ENCODE data around the gene SCN8A.
"Not testable (repeated sequence)": the region's sequence is repeated elsewhere in the genome, so short reads cannot be mapped to it uniquely, and the experiment has no call there.

Gene SCN8A

DNA sequence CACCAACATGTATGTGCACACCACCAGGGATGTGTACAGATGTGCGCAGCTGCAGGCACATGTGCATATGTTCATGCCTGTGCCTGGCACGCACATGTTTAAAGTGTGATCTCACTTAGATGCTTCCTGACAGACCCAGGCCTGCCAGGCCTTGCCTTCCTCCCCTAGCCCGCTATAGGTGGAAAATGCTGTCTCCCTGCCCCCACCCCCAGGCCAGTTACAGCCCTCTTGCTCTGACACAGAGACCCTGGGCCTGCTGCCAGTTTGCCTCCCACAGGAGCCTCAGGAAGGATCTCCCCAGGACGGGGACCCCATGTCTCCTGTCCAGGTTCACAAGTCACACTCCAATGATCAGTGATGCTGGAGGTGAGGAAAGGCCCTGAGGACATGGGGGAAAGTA lies 235.8 kb downstream of the SCN8A start:
- no peak for DNase-seq (ENCODE audit: insufficient read length, low spot score)
- no peak for FAIRE-seq

DNA sequence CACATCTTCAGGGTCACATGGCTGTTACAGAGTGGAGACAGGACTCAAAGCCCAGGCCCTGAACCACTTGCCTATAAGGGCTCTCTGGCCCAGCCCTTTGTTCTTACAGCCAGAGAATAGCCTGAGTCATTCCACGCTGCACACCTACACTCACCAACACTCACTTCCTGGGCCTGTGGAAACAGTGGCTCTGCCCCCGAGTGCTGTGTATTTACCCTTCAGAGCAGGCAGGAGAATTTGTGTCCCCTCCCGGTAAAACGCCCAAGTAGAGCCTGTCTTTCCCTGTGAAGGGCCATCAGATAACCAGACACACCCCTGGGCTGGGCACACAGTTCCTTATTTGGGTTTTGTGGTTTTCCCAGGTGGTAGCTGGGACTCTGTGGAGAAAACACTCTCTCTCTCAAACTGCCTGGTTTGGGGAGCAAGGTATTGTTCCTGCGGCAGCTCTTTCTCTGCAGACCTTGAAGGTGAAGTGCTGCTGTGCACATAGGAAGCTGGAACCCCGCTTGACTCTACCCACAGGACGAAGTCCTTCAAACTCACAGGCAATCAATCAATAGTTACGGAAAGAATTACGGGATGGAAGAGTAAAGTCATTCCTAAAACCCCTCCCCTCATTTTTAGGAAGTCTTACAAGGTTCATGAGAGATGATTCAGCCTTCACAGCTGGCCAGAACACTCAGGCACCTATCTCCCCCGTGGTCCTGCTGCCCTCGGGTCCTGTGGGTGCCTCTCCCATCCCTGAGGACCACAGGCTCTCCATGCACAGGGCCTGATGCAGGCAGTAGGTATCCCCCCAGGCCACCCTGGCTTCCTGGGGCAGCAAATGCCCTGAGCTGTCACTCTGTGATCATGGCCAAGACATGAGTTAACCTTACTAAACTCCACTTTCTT lies 237.1 kb downstream of the SCN8A start:
- FAIRE-seq (no peak), DNase-seq (ENCODE audit: insufficient read length, low spot score) (no peak)

DNA sequence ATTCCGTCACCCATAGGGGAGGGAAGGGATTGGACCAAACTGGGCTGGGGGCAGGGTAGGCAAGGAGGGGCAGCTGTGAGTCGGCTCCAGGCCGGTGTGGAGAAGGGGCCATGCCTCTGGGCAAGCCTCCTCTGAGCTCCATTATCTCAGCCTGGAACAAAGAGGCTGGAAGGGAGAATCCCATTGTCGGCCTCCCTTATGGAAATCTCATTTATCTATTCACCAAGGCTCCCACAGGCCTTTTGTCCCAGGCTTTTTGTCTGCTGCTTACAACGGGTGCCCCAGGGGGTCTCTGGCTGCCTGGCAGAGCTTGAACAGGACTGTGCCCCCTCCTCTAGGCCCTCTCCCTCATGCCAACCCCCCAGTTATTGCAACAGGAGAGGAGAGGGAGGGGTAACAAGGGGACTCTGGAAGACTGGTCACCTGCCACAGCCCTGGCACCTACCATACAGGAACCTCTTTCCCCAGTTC lies 238.0 kb downstream of the SCN8A start:
- FAIRE-seq, result no peak
- DNase-seq (ENCODE audit: insufficient read length, low spot score), result no peak

DNA sequence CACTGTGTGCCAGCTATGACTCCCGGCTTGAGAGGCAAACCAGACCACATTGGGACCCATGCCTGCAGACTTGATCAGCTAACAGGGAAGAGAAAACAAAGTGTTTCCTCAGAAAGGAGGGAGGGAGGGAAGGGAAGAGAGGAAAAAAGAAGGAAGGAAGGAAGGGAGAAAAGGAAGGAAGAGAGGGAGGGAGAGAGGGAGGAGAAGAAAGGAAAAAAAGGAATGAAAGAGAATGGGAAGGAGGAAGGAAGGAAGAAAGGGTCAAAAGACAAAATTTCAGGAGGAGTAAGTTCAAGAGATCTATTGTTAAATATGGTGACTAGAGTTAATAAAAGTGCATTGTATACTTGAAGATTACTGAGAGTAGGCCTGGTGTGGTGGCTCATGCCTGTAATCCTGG lies 238.6 kb downstream of the SCN8A start:
- FAIRE-seq (no peak), DNase-seq (ENCODE audit: insufficient read length, low spot score) (no peak)

DNA sequence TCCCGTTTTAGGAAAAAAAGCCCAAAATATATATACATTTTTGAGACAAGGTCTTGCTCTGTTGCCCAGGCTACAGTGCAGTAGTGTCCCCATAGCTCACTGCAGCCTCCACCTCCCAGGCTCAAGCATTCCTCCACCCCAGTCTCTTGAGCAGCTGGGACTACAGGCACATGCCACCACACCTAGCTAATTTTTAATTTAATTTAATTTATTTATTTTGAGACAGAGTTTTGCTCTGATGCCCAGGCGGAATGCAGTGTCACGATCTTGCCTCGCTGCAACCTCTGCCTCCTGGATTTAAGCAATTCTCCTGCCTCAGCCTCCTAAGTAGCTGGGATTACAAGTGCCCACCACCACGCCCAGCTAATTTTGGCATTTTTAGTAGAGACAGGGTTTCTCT lies 240.8 kb downstream of the SCN8A start:
- FAIRE-seq; DNase-seq (ENCODE audit: insufficient read length, low spot score): not testable (repeated sequence)

DNA sequence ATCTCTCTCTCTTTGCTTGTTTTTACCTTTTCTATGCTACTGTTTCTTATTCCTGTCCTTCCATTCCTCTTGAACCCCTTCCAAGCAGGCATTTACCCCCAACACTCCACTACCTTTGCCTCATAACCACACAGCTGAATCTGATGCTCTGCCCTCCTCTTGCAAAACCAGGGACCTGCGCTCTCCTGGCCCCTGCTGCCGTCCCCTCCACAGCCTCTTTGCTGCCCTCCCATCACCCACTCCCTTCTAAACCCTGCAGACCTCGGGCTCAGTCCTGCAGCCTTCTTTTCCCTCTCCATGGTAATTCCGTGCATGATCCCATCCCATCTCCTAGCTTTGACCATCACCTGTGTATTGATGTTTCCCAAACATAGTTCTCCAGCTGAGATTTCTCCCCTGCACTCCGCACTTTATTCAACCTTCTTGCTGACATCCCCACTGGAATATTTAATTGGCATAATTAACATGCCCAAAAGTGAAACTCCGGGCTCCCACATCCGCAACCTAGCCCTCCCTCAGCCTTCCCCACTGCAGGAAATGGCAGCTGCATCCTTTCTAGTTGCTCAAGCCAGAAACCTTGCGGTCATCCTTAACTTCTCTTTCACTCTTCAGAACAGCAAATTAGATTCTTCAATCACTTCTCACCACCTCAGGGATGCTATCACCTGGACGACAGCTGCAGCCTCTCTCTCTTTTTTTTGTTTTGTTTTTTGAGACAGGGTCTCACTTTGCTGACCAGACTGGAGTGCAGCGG lies 241.5 kb downstream of the SCN8A start:
- FAIRE-seq (no peak), DNase-seq (ENCODE audit: insufficient read length, low spot score) (no peak)

DNA sequence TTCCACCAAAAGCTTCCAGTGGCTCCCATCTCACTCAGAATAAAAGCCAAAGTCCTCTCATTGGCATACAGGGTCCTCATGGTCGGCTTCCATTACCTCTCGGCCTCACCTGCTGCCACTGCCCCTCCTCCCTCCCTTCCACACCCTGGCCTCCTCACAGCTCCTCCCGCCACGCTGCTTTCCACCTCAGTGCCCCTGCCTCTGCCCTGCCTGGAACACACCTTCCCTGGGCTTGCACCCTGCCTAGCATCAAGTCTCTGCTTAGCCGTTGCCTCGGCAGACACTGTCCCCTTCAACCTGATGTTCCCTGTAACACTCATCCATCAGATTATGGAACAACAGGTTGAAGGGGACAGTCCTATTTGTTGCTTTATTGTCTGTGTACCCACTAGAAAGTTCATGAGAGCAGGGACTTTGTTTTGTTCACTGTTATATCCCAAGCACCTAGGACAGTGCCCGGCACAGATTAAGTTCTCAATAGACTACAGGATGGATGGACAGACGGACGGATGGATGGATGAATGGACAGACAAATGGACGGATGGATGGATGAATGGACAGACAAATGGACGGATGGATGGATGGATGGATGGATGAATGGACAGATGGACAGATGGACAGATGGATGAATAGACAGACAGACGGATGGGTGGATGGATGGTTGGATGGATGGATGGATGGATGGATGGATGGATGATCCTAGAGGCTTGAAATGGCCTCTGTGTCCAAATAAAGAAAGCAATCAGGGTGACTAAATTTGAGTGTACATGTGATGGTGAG lies 242.6 kb downstream of the SCN8A start:
- no peak for FAIRE-seq
- no peak for DNase-seq (ENCODE audit: insufficient read length, low spot score)

DNA sequence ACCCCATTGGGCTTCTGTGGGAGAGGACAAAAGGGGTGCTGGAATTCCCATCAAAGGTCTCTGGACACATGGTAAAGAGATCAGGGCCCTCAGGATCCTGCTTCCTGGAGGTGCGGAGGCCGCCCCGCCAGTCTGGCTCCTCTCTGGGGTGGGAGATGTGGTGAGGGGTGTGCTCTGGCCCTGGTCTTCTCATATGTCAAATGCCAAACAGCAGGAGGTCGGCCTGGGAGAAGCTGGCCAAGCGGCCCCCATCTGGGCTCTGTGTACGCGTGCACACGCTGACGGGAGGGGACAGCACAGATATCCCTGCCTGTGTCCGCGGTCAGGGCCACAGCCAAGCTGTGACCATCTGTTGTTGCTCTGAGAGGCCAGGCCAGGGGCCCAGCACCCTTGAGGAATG lies 243.4 kb downstream of the SCN8A start:
- DNase-seq (ENCODE audit: insufficient read length, low spot score) (no peak), FAIRE-seq (no peak)

DNA sequence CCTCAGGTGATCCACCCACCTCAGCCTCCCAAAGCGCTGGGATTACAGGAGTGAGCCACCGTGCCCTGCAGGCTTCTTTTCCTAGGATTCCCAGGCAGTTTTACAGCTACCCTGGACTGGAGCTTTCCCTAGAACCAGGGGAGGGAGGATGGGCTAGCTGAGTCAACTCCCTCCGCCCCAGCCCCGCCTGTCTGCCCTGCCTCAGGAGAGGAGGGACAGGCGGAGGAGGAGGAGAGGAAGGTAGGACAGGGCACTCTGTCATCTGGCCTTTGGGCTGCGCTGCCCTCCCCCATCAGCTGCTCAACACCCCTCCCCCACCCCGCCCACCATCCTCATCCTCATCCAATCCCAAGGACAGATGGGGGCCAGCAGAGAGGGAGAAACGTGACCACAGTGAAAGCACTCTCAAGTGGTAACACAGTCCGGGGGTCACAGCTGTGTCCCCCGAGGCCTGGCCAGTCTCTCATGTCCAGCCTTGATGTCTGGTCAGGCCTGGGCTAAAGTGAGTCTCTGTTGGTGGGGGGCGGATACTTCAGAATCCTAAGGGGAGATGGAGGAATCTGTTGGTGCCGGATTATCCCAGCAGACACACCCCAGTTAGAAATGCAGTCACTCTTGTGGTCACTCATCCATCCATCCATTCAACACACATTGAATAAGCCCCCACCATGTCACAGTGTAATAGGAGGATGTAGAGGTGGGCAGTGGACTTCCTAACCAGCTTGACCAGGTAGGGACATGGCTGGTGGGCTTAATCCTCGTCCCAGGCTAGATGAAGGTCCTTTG lies 245.2 kb downstream of the SCN8A start:
- DNase-seq (ENCODE audit: insufficient read length, low spot score) (no peak), FAIRE-seq (no peak)

DNA sequence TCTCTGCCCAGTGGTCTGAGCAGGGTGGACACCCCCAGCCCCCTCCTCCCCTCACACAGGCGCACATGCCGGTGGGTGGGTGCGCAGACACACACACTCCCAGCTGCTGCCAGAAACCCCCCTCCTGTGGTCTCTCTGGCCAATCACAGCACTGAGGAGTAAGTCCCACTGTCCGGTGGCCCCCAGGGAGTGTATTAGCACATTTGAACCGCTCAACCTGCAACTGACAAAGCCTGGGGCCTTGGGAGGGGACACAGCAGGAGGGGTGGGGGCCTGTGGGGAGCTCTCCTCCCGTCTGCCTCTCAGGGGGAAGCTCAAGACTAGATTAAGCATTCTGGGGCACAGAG lies 245.8 kb downstream of the SCN8A start:
- DNase-seq (ENCODE audit: insufficient read length, low spot score), result no peak
- no peak for FAIRE-seq

DNA sequence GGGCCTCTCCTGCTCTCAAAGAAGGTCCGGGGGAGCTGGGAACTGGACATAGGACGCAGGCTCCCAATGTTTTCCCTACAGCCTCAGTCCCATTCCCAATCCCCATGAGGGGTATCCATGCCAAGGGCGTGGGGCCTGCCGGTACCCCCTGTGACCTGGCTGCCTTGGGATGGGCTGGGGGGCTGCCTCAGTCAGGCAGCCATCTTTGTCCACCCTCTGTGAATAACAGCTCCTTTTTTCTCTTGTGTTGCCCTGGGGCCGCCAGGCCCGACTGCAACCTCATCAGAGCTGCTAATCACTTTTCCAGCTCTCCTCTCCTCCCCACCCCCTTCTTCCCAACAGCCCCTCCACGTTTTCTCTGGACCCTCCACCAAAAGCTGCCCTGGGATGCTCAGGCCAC lies 246.3 kb downstream of the SCN8A start:
- DNase-seq (ENCODE audit: insufficient read length, low spot score) (no peak), FAIRE-seq (no peak)

DNA sequence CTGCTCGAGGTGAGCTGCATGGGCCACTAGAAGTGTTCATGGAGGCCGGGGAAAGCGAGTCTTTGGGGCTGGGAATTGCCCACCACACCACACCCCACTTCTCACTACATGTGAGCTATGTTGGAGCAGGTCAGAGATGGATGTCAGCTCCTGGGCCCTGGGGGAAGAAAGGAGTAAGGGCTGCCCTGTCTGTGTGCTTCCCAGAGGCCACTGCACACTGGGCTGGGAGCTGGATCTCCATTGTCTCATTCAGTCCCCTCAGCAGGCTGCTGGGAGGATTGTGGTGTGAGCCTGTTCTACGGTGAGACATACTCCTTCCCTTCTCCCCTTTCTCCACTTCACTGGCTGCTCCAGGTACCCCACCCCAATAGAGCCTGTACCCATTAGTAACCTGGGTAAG lies 247.0 kb downstream of the SCN8A start:
- FAIRE-seq, result no peak

DNA sequence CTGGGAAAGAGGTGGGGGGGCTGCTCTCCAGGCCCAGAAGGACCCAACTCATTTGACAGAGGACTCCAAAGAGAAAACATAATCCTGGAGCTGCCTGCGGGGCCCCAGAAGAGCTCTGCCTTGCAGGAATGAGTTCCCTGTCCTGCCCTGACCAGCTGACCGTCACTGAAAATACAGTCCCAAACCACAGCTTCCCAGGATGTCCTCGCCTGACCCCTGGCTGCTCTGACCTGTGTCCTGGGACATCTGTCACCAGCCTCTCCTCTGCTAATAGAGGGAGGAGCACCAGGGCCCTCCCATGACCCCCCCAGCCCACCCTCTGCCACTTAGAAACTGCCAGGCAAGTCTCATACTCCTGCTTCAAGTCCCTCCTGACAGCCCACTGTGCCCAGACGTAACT lies 247.7 kb downstream of the SCN8A start:
- DNase-seq (ENCODE audit: insufficient read length, low spot score) (no peak), FAIRE-seq (no peak)

More for the DNA sequence above, 247.0 kb downstream of the SCN8A start:
- DNase-seq (ENCODE audit: insufficient read length, low spot score), result no peak

DNA sequence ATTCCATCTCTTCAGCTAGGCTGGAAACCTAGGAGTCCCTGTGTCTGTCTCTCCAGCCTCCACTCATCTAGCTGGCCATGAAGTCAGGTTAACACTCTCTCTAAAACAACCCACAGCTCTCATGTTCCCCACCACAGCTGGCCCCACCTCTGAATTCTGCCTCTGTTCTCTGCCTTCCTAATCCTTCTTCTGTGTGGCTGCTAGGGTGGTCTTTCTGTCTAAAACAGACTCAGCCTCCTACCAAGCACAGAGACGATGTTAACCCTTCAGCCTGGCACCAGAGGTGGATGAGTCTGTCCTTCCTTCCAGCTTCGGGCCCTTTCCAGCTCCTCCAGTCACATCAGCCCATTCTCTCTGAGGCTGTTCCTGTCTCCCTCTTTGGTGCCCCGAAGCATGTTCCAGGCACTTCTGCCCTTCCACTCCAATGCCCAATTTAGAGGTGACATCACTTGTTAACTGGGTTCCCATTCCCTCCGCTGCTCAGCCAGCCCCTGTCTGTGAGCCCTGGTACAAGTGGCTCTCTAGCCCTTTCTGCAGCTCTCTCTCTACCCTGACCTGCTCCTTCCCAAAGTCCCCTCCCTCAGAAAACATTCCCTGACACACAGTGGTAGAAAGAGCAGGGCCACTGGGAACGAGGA lies 248.4 kb downstream of the SCN8A start:
- FAIRE-seq (no peak), DNase-seq (ENCODE audit: insufficient read length, low spot score) (no peak)

DNA sequence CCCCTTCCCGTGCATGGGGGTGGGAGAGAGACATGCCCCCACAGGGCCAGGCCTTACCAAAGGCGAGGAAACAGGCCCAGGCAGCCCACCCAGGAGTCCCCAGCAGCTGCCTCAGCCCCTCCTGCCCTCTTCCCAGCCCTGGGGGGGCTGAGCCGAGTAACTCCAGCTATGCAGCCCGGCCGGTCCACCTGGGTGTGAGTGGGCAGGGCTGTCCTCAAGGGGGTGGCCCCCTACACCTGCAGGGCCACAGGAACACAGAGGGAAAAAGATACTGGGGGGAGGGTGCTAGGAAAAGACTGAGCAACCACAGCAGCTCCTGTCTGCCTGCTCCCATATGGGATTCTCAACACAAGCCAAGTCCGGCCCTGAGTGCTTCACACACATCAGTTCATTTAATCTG lies 249.9 kb downstream of the SCN8A start:
- DNase-seq (ENCODE audit: insufficient read length, low spot score) (no peak), FAIRE-seq (no peak)

DNA sequence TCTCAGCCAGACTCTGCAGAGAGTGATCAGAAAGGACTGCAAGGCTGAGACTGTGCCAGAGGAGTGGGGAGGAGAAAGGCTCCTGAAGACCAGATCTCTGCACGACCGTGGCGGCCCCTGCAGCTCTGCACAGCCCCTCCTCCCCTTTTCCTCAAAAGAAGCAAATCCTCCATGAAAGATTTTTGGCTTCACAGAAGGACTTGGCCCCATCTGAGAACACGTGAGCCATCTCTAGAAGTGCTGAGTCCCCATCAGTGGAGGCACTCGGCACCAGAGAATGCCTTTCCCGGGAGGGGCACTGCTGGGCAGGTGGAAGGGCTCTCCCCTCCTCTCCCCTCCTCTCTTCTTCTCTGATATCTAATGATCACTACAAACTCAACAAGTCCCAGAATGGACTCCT lies 250.7 kb downstream of the SCN8A start:
- no peak for DNase-seq (ENCODE audit: insufficient read length, low spot score)
- FAIRE-seq, result no peak

DNA sequence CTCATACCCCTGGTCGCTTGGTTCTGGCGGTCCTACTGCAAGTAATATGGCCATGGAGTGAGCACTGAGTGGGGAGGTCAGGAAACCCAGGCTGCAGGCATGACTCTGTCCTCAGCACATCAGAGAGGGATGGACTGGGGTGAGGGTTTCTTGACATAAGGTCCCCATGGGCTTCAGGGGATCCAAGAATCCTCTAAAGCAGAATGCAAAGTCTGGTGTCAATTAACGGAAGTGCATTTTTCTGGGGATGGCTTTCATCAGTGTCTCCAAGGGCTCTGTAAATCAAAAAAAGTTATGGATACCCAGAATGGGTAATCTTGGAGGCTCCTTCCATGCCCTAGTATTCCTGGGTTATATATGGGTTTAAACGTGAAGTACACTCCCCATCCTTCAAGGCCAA lies 253.8 kb downstream of the SCN8A start:
- no peak for DNase-seq (ENCODE audit: insufficient read length, low spot score)
- no peak for FAIRE-seq

DNA sequence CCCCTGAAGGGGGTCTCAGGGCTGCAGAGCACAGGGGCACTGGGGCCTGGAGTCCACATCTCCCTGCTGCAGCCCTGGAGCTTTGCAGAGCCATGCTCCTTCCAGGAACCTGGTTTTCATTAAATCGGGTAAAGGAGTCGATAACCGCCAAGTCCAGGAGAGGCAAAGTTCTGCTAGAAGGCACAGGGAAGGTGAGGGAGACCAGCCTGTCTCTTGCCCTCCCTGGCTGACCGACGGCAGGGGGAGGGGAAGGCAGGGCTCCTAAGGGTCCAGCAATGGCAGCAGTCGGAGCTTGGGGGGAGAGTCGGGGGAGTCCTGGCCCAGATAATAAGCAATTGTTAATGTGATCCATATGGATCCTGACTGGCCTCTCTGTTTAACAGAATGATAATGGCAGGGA lies 254.4 kb downstream of the SCN8A start:
- no peak for FAIRE-seq
- DNase-seq (ENCODE audit: insufficient read length, low spot score), result no peak

DNA sequence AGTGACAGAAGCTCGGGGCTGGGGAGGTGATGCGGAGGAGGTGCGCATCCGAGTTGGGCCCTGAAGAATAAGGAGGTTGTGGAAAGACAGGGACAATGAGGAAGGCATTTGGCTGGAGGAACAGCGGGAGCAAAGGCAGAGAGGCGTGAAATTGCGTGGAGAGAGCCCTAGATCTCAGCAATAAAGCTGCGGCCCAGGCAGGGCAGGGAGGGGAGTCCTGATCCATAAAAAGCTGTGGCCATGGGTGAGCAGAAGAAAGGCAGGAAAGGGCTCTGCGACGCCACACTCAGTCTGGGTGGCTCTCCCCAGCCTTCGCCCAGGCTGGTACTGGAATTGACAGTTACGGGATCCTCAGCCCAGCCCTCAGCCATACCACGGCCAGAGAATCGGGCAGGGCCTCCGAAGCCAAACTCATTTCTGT lies 255.2 kb downstream of the SCN8A start:
- FAIRE-seq (no peak), DNase-seq (ENCODE audit: insufficient read length, low spot score) (no peak)
